HAP-1 (cell line): ENCODE results near the gene EFCAB12.
"Not testable (repeated sequence)": the region's sequence is repeated elsewhere in the genome, so short reads cannot be mapped to it uniquely, and the experiment has no call there.

ENCODE experiments used
- DNase-seq, 2 experiments: peaks; one replicate each; pipeline ENCODE4 v3.0.0-alpha.2; 2016 to 2020; ENCODE audit warnings: low spot score in 2 of 2
- H3K27me3 ChIP-seq: fragments of 250-450 bp; sonication (Bioruptor Pico); 2 replicates; pipeline ENCODE4 v1.5.1; 2020; ENCODE audit warnings: low read depth, mild to moderate bottlenecking, moderate library complexity
- H3K36me3 ChIP-seq: fragments of 250-450 bp; sonication (Bioruptor Pico); replicated peaks from 2 replicates; pipeline ENCODE4 v1.5.1; 2020; ENCODE audit warnings: mild to moderate bottlenecking
- H3K4me1 ChIP-seq: fragments of 250-450 bp; sonication (Bioruptor Pico); 2 replicates; pipeline ENCODE4 v1.5.1; 2020; ENCODE audit warnings: mild to moderate bottlenecking
- H3K4me3 ChIP-seq: fragments of 250-450 bp; sonication (Bioruptor Pico); 2 replicates; pipeline ENCODE4 v1.5.1; 2020; ENCODE audit warnings: mild to moderate bottlenecking, moderate library complexity
- H3K9me3 ChIP-seq: fragments of 250-450 bp; sonication (Bioruptor Pico); 2 replicates; pipeline ENCODE4 v1.5.1; 2020; ENCODE audit warnings: mild to moderate bottlenecking, moderate library complexity
- in situ Hi-C: fragments of 300-500 bp; cut with MboI; formaldehyde crosslinking; loops from 3 replicates; pipeline ENCODE4 v1.14.3; 2020; ENCODE audit warnings: low sequenced_read_pairs, inconsistent platforms, mixed read lengths

The EFCAB12 gene

GRCh38 chr3:129412542-129413198, 15.8 kb downstream of the EFCAB12 start:
- Histone ChIP-seq H3K4me1 (no peaks in the 10 kb centered on the region), H3K27me3 (no peaks in the 10 kb centered on the region), H3K9me3 (no peaks in the 10 kb centered on the region), H3K36me3 (no peaks in the 10 kb centered on the region), H3K4me3 (no peak overlapping the region)
- DNase-seq: no peak
- in situ Hi-C loops: no loop called here

- Histone ChIP-seq H3K4me1 (no peaks in the 10 kb centered on the region), H3K27me3 (no peaks in the 10 kb centered on the region), H3K36me3 (no peaks in the 10 kb centered on the region), H3K9me3 (no peaks in the 10 kb centered on the region), H3K4me3 (no peak overlapping the region)
- no peak for DNase-seq
- in situ Hi-C loops: no loop called here
Measured at GRCh38 chr3:129410971-129411370, 17.5 kb downstream of the EFCAB12 start.

- DNase-seq: no peak
- H3K9me3 ChIP-seq: no peaks in the 10 kb centered on the region
- no peak overlapping the region for H3K4me3 ChIP-seq
- H3K36me3 ChIP-seq: no peaks in the 10 kb centered on the region
- in situ Hi-C loops: no loop called here
- no peaks in the 10 kb centered on the region for H3K4me1 ChIP-seq
- H3K27me3 ChIP-seq: no peaks in the 10 kb centered on the region
Measured at GRCh38 chr3:129409541-129409940, 18.9 kb downstream of the EFCAB12 start.

GRCh38 chr3:129404610-129405009, 23.8 kb downstream of the EFCAB12 start:
- H3K4me1 ChIP-seq: peaks cover 2% of the 10 kb centered on the region; the same call in 1 of the 2 replicates
- in situ Hi-C loops: no loop called here

GRCh38 chr3:129404130-129404529, 24.3 kb downstream of the EFCAB12 start:
- H3K4me3 ChIP-seq: no peak overlapping the region
- H3K4me1 ChIP-seq: peaks cover 2% of the 10 kb centered on the region; the same call in 1 of the 2 replicates
- no peaks in the 10 kb centered on the region for H3K27me3 ChIP-seq
- no peaks in the 10 kb centered on the region for H3K36me3 ChIP-seq
- in situ Hi-C loops: no loop called here
- no peaks in the 10 kb centered on the region for H3K9me3 ChIP-seq
- no peak for DNase-seq

More at GRCh38 chr3:129404610-129405009, 23.8 kb downstream of the EFCAB12 start:
- H3K4me3 ChIP-seq: no peak overlapping the region
- H3K27me3 ChIP-seq: no peaks in the 10 kb centered on the region
- no peak for DNase-seq
- H3K9me3 ChIP-seq: no peaks in the 10 kb centered on the region
- H3K36me3 ChIP-seq: no peaks in the 10 kb centered on the region

GRCh38 chr3:129403450-129403849, 25.0 kb downstream of the EFCAB12 start:
- Histone ChIP-seq H3K36me3 (no peaks in the 10 kb centered on the region), H3K9me3 (no peaks in the 10 kb centered on the region), H3K4me3 (no peak overlapping the region), H3K4me1 (peaks cover 2% of the 10 kb centered on the region; the same call in 1 of the 2 replicates), H3K27me3 (no peaks in the 10 kb centered on the region)
- in situ Hi-C loops: no loop called here
- no peak for DNase-seq

GRCh38 chr3:129402616-129403015, 25.8 kb downstream of the EFCAB12 start:
- no peak for DNase-seq
- H3K27me3 ChIP-seq: no peaks in the 10 kb centered on the region
- in situ Hi-C loops: no loop called here
- peaks cover 7% of the 10 kb centered on the region for H3K4me1 ChIP-seq
- H3K36me3 ChIP-seq: no peaks in the 10 kb centered on the region
- H3K4me3 ChIP-seq: no peak overlapping the region
- no peaks in the 10 kb centered on the region for H3K9me3 ChIP-seq

GRCh38 chr3:129402210-129402609, 26.2 kb downstream of the EFCAB12 start:
- in situ Hi-C loops: no loop called here

GRCh38 chr3:129399895-129400357, 28.5 kb downstream of the EFCAB12 start:
- Histone ChIP-seq H3K4me1 (peaks cover 7% of the 10 kb centered on the region), H3K4me3 (peak overlapping the region; percentile 73)
- in situ Hi-C loops: no loop called here

More at GRCh38 chr3:129402210-129402609, 26.2 kb downstream of the EFCAB12 start:
- Histone ChIP-seq H3K9me3 (no peaks in the 10 kb centered on the region), H3K4me3 (no peak overlapping the region), H3K4me1 (peaks cover 7% of the 10 kb centered on the region), H3K27me3 (no peaks in the 10 kb centered on the region), H3K36me3 (no peaks in the 10 kb centered on the region)
- DNase-seq: no peak

GRCh38 chr3:129399145-129399894, 29.1 kb downstream of the EFCAB12 start:
- in situ Hi-C loops: no loop called here

More at GRCh38 chr3:129399895-129400357, 28.5 kb downstream of the EFCAB12 start:
- Histone ChIP-seq H3K9me3 (no peaks in the 10 kb centered on the region), H3K36me3 (peaks cover 12% of the 10 kb centered on the region), H3K27me3 (no peaks in the 10 kb centered on the region)
- DNase-seq: no peak

GRCh38 chr3:129398803-129399144, 29.7 kb downstream of the EFCAB12 start:
- DNase-seq: peak in 1 of 2 experiments; percentile 46
- Histone ChIP-seq H3K4me3 (peak overlapping the region; percentile 73), H3K9me3 (no peaks in the 10 kb centered on the region), H3K4me1 (peaks cover 7% of the 10 kb centered on the region), H3K27me3 (no peaks in the 10 kb centered on the region), H3K36me3 (peaks cover 12% of the 10 kb centered on the region)
- in situ Hi-C loops: no loop called here

More at GRCh38 chr3:129399145-129399894, 29.1 kb downstream of the EFCAB12 start:
- no peaks in the 10 kb centered on the region for H3K9me3 ChIP-seq
- peak; percentile 89 to 94 for DNase-seq
- peaks cover 12% of the 10 kb centered on the region for H3K36me3 ChIP-seq
- H3K27me3 ChIP-seq: no peaks in the 10 kb centered on the region
- H3K4me1 ChIP-seq: peaks cover 7% of the 10 kb centered on the region
- H3K4me3 ChIP-seq: peak overlapping the region; percentile 73

- peaks cover 31% of the 10 kb centered on the region for H3K36me3 ChIP-seq
- H3K27me3 ChIP-seq, H3K4me3 ChIP-seq, H3K9me3 ChIP-seq, DNase-seq, in situ Hi-C loops, H3K4me1 ChIP-seq: not testable (repeated sequence)
Measured at GRCh38 chr3:129393760-129394564, 34.5 kb downstream of the EFCAB12 start.

- H3K4me1 ChIP-seq: peaks cover 4% of the 10 kb centered on the region
- H3K4me3 ChIP-seq: no peak overlapping the region
- H3K36me3 ChIP-seq: peaks cover 32% of the 10 kb centered on the region
- H3K9me3 ChIP-seq: no peaks in the 10 kb centered on the region
- DNase-seq: no peak
- in situ Hi-C loops: no loop called here
- H3K27me3 ChIP-seq: no peaks in the 10 kb centered on the region
Measured at GRCh38 chr3:129393271-129393670, 35.2 kb downstream of the EFCAB12 start.
